Activated CD8-positive, alpha-beta memory T cell treated with anti-CD3 and anti-CD28 coated beads for 24 hours (primary cell): ENCODE data around the gene PKD2.

Experiments
- DNase-seq: peaks from one replicate; pipeline ENCODE4 v3.0.0-alpha.2; 2020

PKD2 gene

GRCh38 chr4:88028946-88029345, 21.5 kb downstream of the PKD2 start:
- DNase-seq, result no peak

- DNase-seq, result no peak
Measured at GRCh38 chr4:88029556-88029955, 22.1 kb downstream of the PKD2 start.

GRCh38 chr4:88030565-88031310, 23.3 kb downstream of the PKD2 start:
- no peak for DNase-seq

- DNase-seq, result no peak
Measured at GRCh38 chr4:88033309-88033708, 25.9 kb downstream of the PKD2 start.

GRCh38 chr4:88035292-88035691, 27.9 kb downstream of the PKD2 start:
- no peak for DNase-seq

- no peak for DNase-seq
Measured at GRCh38 chr4:88037447-88037846, 30.0 kb downstream of the PKD2 start.

- DNase-seq, result no peak
Measured at GRCh38 chr4:88037936-88038335, 30.5 kb downstream of the PKD2 start.

- DNase-seq, result no peak
Measured at GRCh38 chr4:88040707-88041106, 33.3 kb downstream of the PKD2 start.

- no peak for DNase-seq
Measured at GRCh38 chr4:88041626-88042025, 34.2 kb downstream of the PKD2 start.

- DNase-seq, result no peak
Measured at GRCh38 chr4:88043001-88043400, 35.6 kb downstream of the PKD2 start.

GRCh38 chr4:88043586-88044340, 36.3 kb downstream of the PKD2 start:
- DNase-seq, result no peak

GRCh38 chr4:88045021-88045420, 37.6 kb downstream of the PKD2 start:
- DNase-seq, result no peak

GRCh38 chr4:88054229-88054628, 46.8 kb downstream of the PKD2 start:
- DNase-seq, result no peak

- DNase-seq, result no peak
Measured at GRCh38 chr4:88054901-88055300, 47.5 kb downstream of the PKD2 start.

GRCh38 chr4:88058295-88058694, 50.9 kb downstream of the PKD2 start:
- no peak for DNase-seq

- DNase-seq, result no peak
Measured at GRCh38 chr4:88059766-88060165, 52.3 kb downstream of the PKD2 start.

GRCh38 chr4:88060431-88060830, 53.0 kb downstream of the PKD2 start:
- no peak for DNase-seq

GRCh38 chr4:88062311-88062710, 54.9 kb downstream of the PKD2 start:
- DNase-seq, result no peak

- DNase-seq, result no peak
Measured at GRCh38 chr4:88062843-88063242, 55.4 kb downstream of the PKD2 start.

- no peak for DNase-seq
Measured at GRCh38 chr4:88063634-88064296, 56.3 kb downstream of the PKD2 start.

GRCh38 chr4:88064410-88064809, 57.0 kb downstream of the PKD2 start:
- DNase-seq, result no peak

- DNase-seq, result no peak
Measured at GRCh38 chr4:88070031-88070430, 62.6 kb downstream of the PKD2 start.

GRCh38 chr4:88075336-88075735, 67.9 kb downstream of the PKD2 start:
- DNase-seq, result no peak

GRCh38 chr4:88077911-88078524, 70.6 kb downstream of the PKD2 start:
- no peak for DNase-seq
